Measurements from ENCODE around the gene OSBPL10. TPM values are rescaled to one million over a fixed set of nuclear protein-coding genes. Genes with fewer than 3 reads are reported as not detected.

OSBPL10 gene
- polyA plus RNA-seq, 10 donors: 8.2 to 14.1 (median 9.7) TPM

DNA sequence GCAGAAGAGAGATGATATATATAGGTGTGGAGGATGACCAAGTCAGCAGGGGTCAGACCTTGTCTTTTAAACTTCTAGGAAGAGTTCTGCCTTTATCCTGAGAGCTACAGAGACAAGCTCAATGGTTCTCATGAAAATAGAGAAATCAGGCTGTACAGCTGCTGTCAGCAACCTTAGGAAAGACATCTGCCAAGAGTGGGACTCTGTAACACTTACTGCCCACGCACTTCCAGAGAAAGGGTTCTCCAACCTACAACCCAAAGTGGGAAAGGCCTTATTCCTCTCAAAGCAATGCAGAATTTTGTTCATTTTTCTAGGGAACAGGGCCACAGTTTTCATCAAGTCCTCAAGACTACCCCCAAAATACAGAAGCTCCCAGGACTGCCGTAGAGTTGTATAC lies 309.6 kb downstream of the OSBPL10 start:
- no peak for DNase-seq

DNA sequence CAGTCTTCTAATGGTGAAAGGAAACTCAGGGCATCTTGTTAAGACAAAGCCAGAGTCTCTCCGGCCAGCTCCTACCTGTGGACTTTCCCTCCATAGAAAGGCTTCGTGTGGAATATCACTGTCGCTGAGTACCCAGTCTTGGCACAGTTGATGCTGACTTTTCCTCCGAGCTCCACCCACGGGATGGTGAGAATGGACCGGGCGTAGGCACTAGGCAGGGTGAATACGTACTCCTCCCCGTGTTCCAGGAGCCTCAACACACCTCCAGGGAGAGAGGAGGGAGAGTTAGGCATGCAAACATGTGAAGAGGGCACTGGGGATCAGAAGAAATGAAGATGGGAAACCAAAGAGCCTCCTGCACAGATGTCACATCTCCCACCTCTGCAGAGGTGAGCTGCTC lies 310.3 kb downstream of the OSBPL10 start:
- no peak for DNase-seq

DNA sequence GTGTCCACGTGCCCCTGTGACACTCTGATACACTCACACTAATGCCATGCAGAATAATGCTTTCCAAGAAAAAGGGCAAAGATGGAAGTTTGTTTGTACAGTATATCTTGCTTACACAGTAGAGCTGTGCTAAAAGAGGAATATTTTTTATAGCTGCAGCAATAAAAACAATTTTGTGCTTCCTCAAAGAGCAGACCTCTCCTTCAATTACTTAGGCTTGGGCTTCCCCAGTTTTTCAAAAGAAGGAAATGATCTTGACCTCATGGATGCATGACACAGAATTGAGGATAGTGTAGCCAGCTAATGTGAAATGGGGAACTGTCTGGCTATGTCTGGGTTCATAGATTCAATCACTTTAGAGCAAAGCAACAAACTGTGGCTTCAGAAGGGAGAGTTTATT lies 310.9 kb downstream of the OSBPL10 start:
- no peak for DNase-seq

DNA sequence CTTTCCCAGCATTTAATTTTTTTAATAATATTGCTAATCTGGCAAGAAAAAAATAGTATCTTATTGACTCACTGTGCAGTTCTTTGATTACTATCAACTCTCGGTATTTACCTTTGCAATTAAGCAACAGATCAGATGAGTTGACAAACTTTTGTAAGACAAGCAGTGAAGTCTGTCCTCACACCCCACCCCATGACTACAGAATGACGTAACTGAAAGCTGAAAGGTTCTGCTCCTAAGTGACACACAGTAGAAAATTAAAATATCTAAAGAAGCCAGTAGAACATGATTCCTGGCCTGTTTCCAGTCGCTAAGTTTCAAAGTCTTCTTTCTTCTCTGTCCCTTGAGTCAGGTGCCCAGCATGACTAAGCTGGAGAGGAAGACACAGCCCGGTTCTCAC lies 312.8 kb downstream of the OSBPL10 start:
- no peak for DNase-seq

DNA sequence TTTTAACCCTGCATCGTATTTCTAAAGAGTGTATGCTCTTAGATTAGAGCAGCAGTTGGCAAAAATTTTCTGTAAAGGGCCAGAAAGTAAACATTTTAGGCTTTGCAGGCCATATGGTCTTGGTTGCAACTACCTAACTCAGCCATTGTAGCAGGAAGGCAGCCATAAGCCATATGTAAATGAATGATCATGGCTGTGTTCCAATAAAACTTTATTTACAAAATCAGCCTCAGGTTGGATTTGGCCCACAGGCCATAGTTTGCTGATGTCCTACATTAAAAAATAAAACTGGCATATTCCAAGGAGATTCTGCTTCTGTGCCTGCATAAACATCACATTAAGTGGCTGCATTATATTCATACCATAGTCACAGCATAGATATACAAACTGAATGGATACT lies 313.5 kb downstream of the OSBPL10 start:
- no peak for DNase-seq

DNA sequence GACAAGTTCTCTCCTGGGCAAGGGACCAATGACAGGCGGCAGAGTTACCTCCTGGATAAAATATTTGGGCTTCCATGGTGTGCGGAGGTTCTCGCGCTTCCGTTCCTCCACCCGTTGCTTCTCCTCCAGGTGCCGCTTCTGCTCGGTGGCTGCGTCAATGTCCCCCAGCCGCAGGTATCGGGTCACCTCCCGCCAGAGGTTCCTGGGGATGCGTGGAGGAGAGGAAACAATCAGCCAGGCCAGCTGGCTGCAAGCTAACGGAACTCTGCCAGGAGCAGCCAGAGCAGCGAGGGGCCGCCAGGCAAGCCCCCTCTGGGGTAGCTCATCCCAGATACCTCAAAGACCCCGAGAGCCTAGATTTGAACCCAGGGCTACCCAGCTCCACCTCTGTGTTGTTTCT lies 317.0 kb downstream of the OSBPL10 start:
- DNase-seq: no peak

DNA sequence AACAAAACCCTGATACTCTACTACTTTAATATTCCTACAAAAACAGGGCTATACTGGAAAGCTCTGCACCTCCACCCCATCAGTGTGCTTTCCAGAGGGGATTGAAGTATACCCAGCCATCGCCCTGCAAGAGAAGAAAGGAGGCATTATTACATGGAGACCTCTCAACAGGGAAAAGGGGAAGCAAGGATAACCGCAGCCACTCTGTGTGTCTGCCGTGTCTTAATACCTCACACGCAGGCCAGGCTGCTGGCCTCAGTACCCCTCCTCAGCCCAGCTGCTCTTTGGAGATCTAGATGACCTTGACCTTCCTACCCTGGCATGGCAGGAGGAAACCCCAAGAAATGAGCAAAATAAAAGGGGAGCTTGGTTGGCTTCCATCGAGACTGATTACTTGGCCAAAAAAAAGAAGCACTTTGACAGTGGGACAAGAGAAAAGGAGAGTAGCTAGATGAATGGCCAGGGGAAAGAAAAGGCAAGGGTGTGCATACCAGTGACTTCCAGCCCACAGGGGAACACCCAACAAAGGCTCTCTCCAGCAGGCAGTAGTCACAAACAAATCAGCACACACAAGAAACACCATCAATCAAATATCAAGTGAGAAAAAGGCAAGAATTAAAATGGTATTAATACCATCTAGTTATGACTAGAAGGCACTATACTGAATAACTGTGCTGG lies 318.9 kb downstream of the OSBPL10 start:
- no peak for DNase-seq

DNA sequence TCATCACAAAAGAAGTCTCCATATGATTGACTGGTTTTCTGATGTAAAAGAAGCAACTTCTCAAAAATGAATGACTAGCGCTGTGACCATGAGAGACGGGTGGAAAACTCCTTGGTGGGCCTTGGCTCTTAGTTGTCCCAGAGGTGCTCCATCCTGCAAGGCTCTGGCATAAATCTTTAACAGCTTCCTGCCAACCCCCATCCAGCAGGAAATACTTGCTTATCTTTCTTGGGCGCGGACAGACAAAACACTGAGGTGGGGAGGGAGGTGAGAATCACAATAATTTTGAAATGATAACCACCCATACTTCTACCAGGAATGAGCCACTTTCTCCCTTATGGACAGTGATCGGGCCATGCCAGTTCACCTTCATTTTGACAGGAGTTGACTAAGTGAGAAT lies 319.8 kb downstream of the OSBPL10 start:
- no peak for DNase-seq

DNA sequence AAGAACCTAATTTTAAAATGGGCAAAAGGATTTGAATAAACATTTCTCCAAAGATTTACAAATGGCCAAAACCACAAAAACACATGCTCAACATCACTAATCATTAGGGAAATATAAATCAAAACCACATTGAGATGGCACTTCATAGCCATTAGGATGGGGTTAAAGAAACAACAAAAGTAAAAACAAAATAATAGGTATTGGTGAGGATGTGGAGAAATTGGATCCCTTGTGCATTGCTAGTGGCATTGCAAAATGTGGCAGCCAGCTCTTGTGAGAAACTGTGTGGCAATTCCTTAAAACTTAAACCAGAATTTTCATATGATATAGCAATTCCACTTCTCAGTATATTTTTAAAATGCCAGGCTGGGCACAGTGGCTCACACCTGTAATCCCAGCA lies 321.8 kb downstream of the OSBPL10 start:
- no peak for DNase-seq

DNA sequence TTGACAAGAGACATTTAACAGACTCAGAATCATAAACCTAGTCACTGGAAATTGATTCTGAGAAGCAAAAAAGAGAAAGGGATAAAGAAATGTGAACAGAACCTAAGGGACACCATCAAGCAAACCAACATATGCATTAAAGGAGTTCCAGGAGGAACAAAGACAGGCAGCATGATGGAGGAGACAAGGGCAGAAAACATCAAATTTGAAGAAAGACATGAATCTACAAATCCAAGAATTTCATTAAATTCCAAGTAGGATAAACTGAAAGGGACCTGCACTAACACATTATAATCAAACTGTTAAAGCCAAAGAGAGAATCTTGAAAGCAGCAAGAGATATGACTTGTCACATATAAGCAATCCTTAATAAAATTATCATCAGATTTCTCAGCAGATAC lies 326.1 kb downstream of the OSBPL10 start:
- no peak for DNase-seq

DNA sequence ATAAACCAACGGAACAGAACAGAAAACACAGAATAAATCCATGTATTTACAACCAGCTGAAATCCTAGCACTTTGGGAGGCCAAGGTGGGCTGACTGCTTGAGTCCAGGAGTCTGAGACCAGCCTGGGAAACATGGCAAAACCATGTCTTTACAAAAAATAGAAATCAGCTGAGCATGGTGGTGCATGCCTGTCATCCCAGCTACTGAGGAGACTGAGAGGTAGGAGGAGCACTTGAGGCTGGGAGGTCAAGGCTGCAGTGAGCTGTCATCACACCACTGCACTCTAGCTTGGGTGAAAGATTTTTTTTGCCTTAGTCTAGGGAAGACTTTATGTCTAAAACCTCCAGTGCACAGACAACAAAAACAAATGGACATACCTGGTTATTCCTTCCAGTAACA lies 327.6 kb downstream of the OSBPL10 start:
- no peak for DNase-seq

DNA sequence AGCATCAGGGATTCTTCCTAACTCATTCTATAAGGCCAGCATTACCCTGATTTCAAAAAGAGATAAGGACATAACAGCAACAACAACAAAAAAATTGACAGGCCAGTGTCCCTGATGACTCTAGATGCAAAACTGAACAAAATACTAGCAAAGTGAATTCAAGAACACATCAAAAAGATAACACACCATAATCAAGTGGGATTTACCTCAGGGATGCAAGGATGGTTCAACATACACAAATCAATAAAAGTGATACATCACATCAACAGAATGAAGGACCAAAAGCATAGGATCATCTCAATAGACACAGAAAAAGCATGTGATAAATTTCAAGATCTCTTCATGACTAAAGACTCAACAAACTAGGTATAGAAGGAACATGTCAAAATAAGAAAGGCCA lies 328.8 kb downstream of the OSBPL10 start:
- no peak for DNase-seq

DNA sequence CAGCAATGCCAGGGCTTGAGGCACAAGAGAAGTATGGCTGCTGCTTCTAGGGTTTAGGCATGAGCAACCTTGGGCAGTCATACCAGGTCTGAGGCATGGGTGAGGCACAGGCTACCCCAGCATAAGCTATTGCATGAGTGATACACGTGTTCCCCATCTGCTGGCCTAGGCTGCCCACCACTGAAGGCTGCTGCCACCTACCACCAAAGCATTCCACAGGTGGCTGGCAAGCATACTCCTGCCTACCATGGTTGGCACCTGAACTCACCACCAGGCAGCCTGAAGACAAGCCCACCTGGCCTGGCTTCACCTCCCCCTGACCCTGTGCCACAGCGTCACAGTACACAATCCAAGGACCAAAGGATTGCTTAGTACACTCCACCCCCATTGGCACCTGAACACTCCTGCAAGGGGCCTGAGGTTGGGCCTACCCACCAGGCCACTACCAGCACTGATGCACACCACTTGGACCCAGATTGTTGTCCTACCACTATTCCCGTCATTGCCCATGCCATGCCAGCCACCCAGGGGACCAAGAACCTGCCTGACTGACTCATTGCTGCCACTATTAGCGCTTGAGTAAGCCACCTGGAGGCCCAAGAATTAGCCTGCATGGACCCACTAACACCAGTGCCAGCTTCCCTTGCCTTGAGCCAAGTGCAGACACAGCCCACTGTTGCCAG lies 332.6 kb downstream of the OSBPL10 start:
- DNase-seq: no peak

DNA sequence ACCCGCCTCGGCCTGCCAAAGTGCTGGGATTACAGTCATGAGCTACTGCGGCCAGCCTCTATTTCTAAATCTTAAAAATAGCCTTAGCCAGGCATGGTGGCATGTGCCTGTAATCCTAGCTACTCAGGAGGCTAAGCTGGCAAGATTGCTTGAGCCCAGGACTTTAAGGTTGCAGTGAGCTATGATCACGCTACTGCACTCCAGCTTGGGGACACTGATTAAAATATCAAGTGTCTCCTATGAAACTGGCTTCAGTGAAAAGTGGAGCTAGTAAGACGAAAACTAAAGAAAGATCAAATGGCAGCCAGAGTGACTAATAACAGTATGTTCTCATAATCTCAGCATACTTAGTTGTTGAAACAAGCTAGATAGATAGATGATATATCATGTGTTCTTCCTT lies 335.8 kb downstream of the OSBPL10 start:
- no peak for DNase-seq

DNA sequence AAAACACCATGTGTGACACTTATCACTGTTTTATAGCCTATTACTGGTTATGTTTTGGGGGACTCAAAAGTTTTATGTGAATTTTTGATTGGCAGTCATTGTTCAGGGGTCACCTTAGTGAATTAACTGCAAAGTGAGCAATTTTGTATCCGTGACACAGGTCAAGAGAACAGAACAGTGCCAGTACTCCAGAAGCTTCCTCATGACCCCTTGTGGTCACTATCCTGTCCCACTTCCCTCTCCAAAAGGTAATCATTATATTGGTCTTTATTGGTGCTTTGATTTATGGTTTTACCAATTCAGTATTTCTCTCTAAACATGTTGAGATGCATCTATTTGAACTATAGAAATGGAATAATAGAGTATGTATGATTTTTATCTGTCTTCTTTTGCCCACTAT lies 341.2 kb downstream of the OSBPL10 start:
- no peak for DNase-seq

DNA sequence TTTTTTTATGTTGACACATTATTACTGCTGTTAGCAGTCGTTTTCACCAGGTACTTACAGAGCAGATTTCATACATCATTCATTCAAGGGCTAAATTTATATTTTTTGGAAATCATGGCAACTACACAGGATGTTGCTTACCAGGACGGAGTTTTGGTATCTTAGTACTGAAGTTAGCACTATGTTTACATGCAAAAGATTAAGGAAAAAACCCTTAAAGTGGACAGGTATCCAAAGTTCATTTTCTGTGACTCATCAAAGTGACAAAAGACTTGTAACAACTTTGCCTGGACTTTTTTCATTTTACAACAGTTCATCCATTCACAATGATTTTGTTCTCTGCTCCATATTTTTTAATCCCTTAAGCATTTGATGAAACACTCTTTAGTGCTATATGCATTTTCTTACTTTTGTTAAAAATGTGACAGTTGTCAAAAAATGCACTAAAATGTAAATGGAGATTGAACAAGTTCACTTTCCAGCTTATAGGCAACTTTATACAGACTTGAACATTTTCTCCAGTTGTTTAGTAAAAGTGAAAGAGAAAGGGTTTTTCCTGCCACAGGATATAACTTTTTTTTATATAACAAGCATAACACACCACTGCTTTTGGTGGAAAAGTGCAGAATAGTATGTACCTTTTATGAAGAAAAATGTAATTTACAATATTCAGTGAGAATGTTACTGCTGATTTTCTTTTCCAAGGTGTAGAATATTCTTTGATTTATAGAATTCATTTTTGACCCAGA lies 344.2 kb downstream of the OSBPL10 start:
- DNase-seq: no peak

DNA sequence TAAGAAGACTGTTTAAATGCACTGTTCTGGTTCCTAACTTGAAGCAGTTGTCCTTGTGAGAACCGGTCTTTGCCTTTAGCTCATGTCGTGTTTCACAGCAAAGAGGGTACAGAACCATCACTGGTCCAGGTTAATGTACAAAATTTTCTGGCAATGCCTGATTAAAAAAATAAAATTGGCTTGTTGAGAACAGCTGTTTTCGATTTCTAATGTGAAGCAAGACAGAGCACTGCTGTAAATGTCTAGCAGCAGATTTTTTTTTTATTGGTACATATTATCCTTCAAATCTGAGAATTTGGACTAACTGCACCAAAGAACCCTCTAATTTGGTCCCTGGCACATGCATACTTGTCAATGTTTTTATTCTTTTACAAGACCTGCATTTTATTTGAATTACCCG lies 345.0 kb downstream of the OSBPL10 start:
- peak in 2 of 3 donors; percentile 16 to 43 for DNase-seq

DNA sequence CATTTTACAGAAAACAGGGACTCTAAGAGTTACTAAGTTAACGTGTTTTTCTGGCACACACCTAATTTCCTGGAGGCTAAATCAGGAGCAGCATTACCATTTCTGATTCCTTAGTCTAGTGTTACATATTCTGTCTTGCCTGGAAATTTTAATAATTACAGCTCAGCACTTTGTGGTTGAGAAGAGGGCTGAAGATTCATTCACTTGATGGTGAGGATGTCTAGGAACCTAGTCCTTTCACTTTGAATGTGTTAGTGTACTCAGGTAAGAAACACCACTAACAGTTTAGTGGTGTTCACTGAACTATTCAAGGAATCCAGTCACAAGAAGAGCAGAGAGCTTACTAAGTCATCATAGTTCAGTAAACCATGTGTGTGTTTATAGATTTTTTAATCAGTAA lies 345.5 kb downstream of the OSBPL10 start:
- DNase-seq: no peak

DNA sequence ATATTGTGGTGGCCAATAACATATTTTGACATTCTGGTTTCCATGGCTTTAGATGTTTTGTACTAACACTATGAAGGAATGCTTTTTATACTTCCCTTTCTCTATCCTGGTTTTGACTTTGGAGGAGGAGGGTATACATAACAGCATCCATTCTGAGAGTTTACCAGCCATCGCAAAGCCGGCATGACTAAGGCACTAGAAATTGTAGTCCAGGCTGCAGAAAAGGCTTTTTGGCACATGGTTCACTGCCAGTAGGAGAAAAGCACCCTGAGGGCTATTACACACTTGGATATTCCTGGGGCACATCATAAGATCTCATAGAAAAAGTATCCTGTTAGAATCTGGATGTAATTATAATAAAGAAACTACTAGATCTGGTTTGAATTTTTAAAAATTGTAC lies 346.6 kb downstream of the OSBPL10 start:
- DNase-seq: peak in 1 of 3 donors; percentile 22

DNA sequence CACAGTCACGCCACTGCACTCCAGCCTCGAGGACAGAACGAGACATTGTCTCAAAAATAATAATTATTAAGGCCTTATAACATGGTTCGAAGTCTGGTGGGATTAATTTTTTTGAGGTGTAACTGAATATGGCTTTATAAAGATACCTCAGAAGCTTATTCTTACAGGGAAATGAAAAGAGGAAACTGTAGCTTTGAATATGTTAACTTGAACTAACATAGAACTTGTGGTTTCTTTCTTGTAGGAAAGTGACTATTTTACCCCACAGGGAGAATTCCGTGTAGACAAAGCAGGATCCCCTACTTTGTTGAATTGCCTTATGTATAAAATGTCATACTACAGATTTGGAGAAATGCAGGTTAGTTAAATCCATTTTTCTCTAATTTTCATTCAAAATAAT lies 352.0 kb downstream of the OSBPL10 start:
- no peak for DNase-seq

DNA sequence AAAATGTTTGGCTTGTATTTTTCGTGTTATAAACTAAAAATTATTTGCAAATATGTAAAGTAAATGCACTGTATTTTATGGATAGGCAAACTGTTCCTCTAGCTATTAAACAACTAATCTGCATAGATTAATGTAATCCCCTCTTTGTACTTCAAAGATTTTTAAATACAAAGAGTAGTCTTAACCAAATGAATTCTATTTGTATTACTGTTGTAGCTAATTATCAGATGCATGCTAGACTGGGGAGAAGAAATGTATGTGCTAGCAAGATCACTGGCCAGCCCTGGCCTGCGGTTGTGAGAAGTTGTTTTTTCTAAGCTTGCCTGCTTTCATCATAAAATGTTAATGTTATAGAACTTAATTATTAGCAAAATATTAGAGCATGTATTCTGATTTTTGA lies 355.7 kb downstream of the OSBPL10 start:
- no peak for DNase-seq

DNA sequence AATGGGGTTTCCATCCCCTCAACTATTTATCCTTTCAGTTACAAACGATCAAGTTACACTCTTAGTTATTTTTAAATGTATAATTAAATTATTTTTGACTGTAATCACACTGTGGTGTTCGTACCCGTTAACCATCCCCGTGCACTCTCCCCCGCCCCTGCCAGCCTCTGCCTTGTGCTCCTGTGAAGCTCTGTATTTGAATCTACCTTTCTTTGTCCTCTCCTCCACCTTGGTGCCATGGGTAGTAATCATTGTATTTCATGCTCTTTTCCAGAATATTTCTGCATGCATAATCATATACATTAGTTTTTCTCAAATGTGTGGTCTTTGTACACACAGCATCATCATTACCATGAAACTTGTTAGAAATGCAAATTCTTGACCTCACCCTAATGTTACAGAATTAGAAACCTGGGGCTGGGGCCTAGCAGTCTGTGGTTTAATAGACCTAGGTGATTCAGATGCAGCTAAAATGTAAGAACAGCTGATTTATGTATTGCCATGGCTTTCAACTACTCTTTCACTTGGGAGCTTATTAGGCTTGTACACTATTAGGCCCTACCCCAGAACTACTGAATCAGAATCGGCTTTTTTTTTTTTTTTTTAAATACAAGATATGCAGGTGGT lies 356.9 kb downstream of the OSBPL10 start:
- DNase-seq: no peak

Measured in muscle of back (tissue), 11 donors.